ENCODE data around the gene DOCK3.
A peak's percentile ranks its signal among the peaks of the same experiment; 100 is the strongest.
"Not testable (repeated sequence)": the region's sequence is repeated elsewhere in the genome, so short reads cannot be mapped to it uniquely, and the experiment has no call there.

DOCK3 gene

DNA sequence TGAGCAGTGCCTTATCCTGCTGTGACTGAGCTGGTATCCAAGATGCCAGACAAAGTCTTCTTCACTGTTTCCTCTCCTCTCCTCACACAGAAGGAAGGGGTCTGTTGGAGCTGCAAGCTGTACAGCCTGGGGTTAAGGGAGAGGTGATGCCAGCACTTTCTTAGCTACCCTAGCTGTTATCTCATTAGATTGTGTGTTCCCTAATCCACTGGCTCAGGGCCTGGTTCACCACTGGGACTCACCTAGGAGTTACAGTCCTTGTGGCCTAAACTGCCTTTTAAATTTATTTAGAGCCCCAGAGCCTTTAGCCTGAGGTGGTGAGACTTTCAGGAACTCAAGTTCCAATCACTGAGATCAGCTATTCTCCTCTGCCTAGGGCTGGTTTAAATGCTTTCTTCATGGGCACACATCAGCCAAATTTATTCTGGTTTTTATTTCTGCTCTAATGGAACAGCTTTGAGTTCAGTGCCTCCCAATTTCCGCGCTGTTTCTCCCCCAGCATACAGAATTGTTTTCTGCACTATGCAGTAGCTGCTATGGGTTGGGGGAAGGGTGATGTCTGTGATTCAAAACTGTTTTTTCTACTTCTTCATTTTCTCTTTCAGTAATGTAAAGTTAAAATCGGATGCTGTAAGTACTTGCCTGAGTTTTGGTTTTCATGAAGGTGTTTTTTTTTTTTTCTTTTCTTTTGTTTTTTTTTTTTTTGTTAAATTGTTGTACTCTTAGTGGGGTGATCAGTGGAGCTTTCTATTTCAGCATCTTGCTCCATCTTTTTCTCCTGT, 198.8 kb downstream of the DOCK3 start:
- TF ChIP-seq POLR2AphosphoS5 (IDR thresholded peaks at IDR 0.05; ENCODE audit: low read depth, low read length) (no peak), POLR2A (IDR thresholded peaks at IDR 0.05; ENCODE audit: low read depth, low read length) (no peak), TAF1 (IDR thresholded peaks at IDR 0.05; ENCODE audit: borderline replicate concordance, low read depth, low read length) (no peak)
- peak; percentile 51 for FAIRE-seq
- DNase-seq (ENCODE audit: insufficient read length) = no peak

DNA sequence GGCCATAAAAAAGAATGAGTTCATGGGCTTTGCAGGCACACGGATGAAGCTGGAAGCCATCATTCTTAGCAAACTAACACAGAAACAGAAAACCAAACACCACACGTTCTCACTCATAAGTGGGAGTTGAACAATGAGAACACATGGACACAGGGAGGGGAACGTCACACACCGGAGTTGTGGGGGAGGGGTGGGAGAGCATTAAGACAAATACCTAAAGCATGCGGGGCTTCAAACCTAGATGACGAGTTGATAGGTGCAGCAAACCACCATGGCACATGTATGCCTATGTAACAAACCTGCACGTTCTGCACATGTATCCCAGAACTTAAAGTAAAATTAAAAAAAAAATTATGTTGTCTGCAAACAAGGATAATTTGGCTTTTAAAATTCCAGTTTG, 200.1 kb downstream of the DOCK3 start:
- FAIRE-seq; DNase-seq (ENCODE audit: insufficient read length): not testable (repeated sequence)

DNA sequence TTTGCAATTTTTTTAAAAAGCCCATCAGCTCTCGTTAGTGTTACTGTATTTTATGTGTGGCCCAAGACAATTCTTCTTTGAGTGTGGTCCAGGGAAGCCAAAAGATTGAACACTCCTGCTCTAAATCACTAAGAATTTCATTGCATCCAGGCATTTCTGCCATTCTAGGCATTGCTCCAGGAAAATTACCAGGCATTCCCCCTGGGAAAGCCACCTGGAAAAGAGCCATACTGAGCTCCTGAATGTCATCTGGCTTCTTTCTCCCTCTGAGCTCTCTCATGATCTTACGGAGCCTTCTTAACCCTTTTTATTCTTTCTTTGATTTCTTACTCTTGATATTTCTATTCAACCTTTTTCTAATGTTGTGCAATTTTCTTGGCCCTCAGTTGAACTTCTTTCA, 202.2 kb downstream of the DOCK3 start:
- no peak for FAIRE-seq
- no peak for DNase-seq (ENCODE audit: insufficient read length)
- TF ChIP-seq TAF1 (IDR thresholded peaks at IDR 0.05; ENCODE audit: borderline replicate concordance, low read depth, low read length) (no peak), POLR2A (IDR thresholded peaks at IDR 0.05; ENCODE audit: low read depth, low read length) (no peak), POLR2AphosphoS5 (IDR thresholded peaks at IDR 0.05; ENCODE audit: low read depth, low read length) (no peak)

DNA sequence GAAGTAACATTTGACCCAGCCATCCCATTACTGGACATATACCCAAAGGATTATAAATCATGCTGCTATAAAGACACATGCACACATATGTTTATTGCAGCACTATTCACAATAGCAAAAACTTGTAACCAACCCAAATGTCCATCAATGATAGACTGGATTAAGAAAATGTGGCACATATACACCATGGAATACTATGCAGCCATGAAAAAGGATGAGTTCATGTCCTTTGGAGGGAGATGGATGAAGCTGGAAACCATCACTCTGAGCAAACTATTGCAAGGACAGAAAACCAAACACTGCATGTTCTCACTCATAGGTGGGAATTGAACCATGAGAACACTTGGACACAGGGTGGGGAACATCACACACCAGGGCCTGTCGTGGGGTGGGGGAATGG, 208.0 kb downstream of the DOCK3 start:
- FAIRE-seq; DNase-seq (ENCODE audit: insufficient read length): not testable (repeated sequence)

DNA sequence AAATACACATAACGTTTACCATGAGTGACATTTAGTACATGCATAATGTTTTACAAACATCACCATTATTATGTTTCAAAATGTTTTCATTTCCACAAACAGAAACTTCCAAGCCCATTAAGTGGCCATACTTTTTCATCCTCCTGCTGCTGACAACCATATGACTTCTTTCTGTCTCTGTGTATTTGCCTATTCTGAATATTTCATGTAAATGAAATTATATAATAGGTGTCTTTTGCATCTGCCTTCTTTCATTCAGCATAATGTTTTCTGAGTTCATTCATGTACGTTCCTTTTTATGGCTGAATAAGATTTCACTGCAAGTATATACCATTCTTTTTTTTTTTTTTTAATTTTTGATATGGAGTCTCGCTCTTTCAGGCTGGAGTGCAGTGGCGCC, 209.0 kb downstream of the DOCK3 start:
- TF ChIP-seq POLR2AphosphoS5 (IDR thresholded peaks at IDR 0.05; ENCODE audit: low read depth, low read length) (no peak), TAF1 (IDR thresholded peaks at IDR 0.05; ENCODE audit: borderline replicate concordance, low read depth, low read length) (no peak), POLR2A (IDR thresholded peaks at IDR 0.05; ENCODE audit: low read depth, low read length) (no peak)
- no peak for DNase-seq (ENCODE audit: insufficient read length)
- FAIRE-seq = no peak

DNA sequence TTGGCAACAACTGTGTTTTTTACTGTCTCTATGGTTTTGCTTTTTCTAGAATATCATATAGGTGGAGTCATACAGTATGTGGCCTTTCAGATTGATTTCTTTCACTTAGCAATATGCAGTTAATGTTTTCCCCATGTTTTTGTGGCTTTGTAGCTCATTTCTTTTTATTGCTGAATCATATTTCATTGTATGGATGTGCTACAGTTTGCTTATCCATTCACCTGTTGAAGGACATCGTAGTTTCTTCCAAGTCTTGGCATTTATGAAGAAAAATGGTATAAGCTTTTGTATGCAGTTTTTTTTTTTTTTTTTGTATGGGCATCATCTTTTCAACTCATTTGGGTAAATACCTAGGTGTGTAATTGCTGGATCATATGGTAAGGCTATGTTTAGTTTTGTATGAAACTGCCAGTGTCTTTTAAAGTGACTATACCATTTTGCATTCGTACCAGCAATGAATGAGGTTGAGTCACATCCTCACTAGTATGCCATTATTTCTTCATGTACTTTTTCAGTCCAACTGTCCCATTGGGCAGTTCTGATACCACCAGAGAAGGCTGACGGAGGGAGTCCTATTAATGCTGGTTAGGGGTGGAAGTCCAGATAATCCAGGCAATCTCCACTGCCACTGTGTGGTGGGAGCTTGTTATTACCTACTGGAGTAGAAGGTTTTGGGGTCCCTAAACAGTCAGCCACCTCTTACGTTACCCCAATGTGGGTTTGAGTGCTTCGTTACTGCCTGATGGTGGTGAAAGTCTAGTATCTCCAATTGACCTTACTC, 210.5 kb downstream of the DOCK3 start:
- DNase-seq (ENCODE audit: insufficient read length) (no peak), FAIRE-seq (no peak)
- TF ChIP-seq POLR2A (IDR thresholded peaks at IDR 0.05; ENCODE audit: low read depth, low read length) = no peak
- no peak for TF ChIP-seq POLR2AphosphoS5 (IDR thresholded peaks at IDR 0.05; ENCODE audit: low read depth, low read length)
- TF ChIP-seq TAF1 (IDR thresholded peaks at IDR 0.05; ENCODE audit: borderline replicate concordance, low read depth, low read length) = no peak

DNA sequence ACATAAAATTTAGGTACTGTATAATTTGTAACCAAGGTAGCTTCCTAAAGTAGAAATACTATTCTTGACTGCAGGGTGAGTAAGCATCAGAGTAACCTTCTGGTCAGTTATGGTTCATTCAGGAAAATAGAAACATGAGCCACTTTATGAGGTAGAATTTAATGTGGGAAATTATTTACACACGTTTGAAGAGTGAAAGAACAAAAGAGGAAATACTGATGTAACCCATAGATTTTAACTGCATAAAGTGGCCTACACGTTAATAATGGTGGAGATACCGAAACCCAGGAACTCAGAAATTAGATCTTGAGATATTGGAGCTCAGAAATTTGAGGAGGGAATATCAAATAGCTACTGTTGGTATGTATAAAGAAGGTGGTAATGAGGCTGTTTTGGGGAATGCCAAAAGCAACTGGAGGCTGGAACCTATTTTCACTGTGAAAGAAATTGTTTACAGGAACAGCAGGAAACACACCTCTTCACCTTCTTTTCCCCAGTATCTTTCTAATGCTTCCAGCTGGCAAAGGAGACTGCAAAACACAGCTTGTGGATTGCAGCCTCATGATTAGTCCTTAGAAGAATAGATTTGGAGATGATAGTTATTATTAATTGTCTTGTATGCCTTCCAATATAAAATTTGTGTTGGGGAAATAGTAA, 216.1 kb downstream of the DOCK3 start:
- FAIRE-seq = no peak
- no peak for DNase-seq (ENCODE audit: insufficient read length)
- no peak for TF ChIP-seq TAF1 (IDR thresholded peaks at IDR 0.05; ENCODE audit: borderline replicate concordance, low read depth, low read length)

DNA sequence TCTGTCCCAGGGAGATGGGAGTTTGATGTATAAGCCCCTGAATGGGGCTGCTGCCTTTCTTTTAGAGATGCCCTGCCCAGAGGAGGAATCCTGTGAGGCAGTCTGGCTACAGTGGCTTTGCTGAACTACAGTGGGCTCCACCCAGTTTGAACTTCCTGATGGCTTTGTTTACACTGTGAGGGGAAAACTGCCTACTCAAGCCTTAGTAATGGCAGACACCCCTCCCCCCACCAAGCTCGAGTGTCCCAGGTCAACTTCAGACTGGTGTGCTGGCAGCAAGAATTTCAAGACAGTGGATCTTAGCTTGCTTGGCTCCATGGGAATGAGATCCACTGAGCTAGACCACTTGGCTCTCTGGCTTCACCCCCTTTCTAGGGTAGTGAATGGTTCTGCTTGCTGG, 226.4 kb downstream of the DOCK3 start:
- DNase-seq (ENCODE audit: insufficient read length); FAIRE-seq: not testable (repeated sequence)

DNA sequence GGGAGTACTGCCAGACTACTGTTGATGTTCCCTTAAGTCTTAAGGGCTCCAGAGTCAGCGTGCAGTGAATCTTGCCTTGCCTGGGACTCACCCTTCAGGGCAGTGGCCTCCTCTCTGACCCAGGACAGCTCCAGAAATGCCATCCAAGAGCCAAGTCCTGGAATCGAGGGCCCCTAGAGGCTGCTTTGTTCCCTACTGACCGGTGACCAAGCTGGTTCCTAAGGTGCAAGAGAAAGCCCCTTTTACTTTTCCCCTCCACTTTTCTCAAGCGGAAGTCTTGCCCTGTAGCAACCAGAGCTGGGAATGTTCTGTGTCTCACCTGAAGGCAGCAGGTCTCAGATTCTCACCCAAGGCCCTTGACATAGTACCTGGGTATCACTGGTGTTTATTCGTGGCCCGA, 238.0 kb downstream of the DOCK3 start:
- DNase-seq (ENCODE audit: insufficient read length) (no peak), FAIRE-seq (no peak)
- no peak for TF ChIP-seq POLR2AphosphoS5 (IDR thresholded peaks at IDR 0.05; ENCODE audit: low read depth, low read length)
- TF ChIP-seq TAF1 (IDR thresholded peaks at IDR 0.05; ENCODE audit: borderline replicate concordance, low read depth, low read length) = no peak

DNA sequence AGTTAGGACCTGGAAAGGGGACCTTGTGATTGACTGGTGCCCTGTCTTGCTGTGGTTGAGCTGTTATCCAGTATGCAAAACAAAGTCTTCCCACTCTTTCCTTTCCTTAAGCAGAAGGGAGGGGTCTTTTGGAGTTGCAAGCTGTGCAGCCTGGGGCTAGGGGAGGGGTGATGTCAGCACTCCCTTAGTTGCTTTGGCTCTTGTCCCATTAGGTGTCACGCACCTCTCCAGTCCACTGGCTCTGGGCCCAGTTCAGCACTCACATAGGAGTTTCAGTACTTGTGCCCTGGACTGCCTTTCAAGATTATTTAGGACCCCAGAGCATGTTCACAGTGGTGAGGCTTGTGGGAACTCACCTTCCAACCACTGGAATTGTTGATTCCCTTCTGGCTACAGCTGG, 238.5 kb downstream of the DOCK3 start:
- no peak for FAIRE-seq
- TF ChIP-seq TAF1 (IDR thresholded peaks at IDR 0.05; ENCODE audit: borderline replicate concordance, low read depth, low read length) (no peak), POLR2A (IDR thresholded peaks at IDR 0.05; ENCODE audit: low read depth, low read length) (no peak), POLR2AphosphoS5 (IDR thresholded peaks at IDR 0.05; ENCODE audit: low read depth, low read length) (no peak)
- DNase-seq (ENCODE audit: insufficient read length) = no peak

DNA sequence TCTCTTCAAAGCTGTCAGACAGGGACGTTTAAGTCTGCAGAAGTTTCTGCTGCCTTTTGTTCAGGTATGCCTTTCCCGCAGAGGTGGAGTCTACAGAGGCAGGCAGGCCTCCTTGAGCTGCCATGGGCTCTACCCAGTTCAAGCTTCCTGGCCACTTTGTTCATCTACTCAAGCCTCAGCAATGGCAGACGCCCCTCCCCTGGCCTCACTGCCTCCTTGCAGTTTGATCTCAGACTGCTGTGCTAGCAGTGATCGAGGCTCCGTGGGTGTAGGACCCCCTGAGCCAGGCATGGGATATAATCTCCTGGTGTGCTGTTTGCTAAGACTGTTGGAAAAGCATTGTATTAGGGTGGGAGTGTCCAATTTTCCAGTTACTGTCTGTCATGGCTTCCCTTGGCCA, 247.3 kb downstream of the DOCK3 start:
- DNase-seq (ENCODE audit: insufficient read length); FAIRE-seq: not testable (repeated sequence)

DNA sequence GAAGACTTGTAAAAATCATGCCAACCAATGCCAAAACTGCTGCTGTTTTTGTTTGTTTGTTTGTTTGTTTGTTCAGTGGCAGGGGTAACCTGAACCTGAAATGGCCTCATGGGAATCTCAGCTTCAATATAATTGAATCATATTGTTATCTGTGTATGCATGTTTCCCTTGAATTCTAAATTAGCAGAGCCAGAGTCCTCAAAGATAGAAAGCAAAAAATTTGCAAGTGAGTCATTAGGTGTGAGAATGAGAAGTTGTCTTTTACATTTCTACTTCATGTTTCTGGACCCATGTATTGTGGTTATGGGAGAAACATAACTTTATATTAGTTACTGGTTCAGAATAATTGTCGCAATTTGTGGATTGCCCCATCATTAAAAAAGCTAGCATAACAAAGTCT, 249.2 kb downstream of the DOCK3 start:
- no peak for FAIRE-seq
- no peak for TF ChIP-seq POLR2A (IDR thresholded peaks at IDR 0.05; ENCODE audit: low read depth, low read length)
- no peak for TF ChIP-seq POLR2AphosphoS5 (IDR thresholded peaks at IDR 0.05; ENCODE audit: low read depth, low read length)
- no peak for TF ChIP-seq TAF1 (IDR thresholded peaks at IDR 0.05; ENCODE audit: borderline replicate concordance, low read depth, low read length)
- no peak for DNase-seq (ENCODE audit: insufficient read length)

DNA sequence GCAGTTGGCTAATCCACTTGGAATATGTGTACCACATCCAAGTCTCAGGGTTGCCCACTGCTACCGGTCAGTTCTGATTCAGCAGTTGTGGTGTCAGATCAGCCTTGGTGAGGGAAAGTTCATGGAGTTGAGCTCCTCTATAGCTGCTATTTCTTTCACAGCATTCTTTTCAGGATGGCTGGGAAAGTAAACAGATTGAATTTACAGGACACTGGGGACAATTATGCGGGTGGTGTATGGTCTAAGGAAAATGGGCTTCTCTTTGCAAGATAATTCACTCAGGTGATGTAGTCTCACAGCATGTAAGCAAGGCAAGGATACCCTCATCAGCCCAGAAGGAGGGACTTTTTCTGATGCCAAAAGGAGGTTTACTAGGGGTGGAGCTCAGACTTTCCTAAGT, 249.9 kb downstream of the DOCK3 start:
- no peak for FAIRE-seq
- DNase-seq (ENCODE audit: insufficient read length) = no peak
- TF ChIP-seq POLR2AphosphoS5 (IDR thresholded peaks at IDR 0.05; ENCODE audit: low read depth, low read length) (no peak), TAF1 (IDR thresholded peaks at IDR 0.05; ENCODE audit: borderline replicate concordance, low read depth, low read length) (no peak), POLR2A (IDR thresholded peaks at IDR 0.05; ENCODE audit: low read depth, low read length) (no peak)
